ENCODE data around the gene RILPL1.

GRCh38 chr12:123526542-123527080 lies 6.9 kb downstream of the RILPL1 start:
- TF ChIP-seq CTCF (IDR thresholded peaks at IDR 0.05) (no peak), POLR2A (IDR thresholded peaks at IDR 0.05) (no peak)
